Left lung (tissue), 14 donors: ENCODE measurements around the gene DIS3. TPM values are rescaled to one million over a fixed set of nuclear protein-coding genes. Genes with fewer than 3 reads are reported as not detected.

Experiments used
- ATAC-seq: fragments of 200-7000 bp; cut with Tn5 transposase; one replicate; pipeline ENCODE4 v1.9.1; 2020; ENCODE audit warnings: moderate library complexity
- DNase-seq, 4 donors: peaks; one replicate each; pipeline ENCODE4 v3.0.0-alpha.2; 2013 to 2020
- H3K27ac ChIP-seq, 2 donors: fragments of 200-600 bp; sonication (generic) in 1 of 2; one replicate each; pipeline versions ENCODE4 v1.5.0 to v1.8.0; 2020 to 2021
- H3K27me3 ChIP-seq, 2 donors: fragments of 200-600 bp; sonication (generic) in 1 of 2; one replicate each; pipeline versions ENCODE4 v1.5.0 to v1.8.0; 2020 to 2021
- H3K36me3 ChIP-seq, 2 donors: fragments of 200-600 bp; sonication (generic) in 1 of 2; one replicate each; pipeline versions ENCODE4 v1.5.0 to v1.8.0; 2020 to 2021
- H3K4me1 ChIP-seq, 2 donors: fragments of 200-600 bp; one replicate each; pipeline ENCODE4 v1.8.0; 2021
- H3K4me3 ChIP-seq, 2 donors: fragments of 200-600 bp; sonication (generic) in 1 of 2; one replicate each; pipeline versions ENCODE4 v1.5.0 to v1.8.0; 2020 to 2021; ENCODE audit warnings: mild to moderate bottlenecking in 1 of 2
- H3K9me3 ChIP-seq, 2 donors: fragments of 200-600 bp; sonication (generic) in 1 of 2; one replicate each; pipeline versions ENCODE4 v1.5.0 to v1.8.0; 2020 to 2021
- CTCF ChIP-seq, 2 donors: fragments of 200-600 bp; sonication (generic) in 1 of 2; IDR thresholded peaks; one replicate each; pipeline versions ENCODE4 v1.5.0 to v1.8.0; 2021; ENCODE audit warnings: antibody characterized with exemption in 2 of 2
- intact Hi-C, 2 donors: fragments of 100-400 bp; cut with DNase I; formaldehyde crosslinking; loops; one replicate each; pipeline versions ENCODE4 v1.11.2 to v1.14.2; 2022
- long read RNA-seq, 12 donors: library from polyadenylated mRNA in 2 of 12; unstranded in 2 of 12; transcript quantifications; one replicate each; pipeline ENCODE4 v2.0.0 and lab custom pipeline, GENCODE V29; 2019 to 2026
- polyA plus RNA-seq, 6 donors: library from polyadenylated mRNA; unstranded; fragments of 120-200 nt; gene quantifications; one replicate each; pipeline ENCODE4 v1.2.1, GENCODE V29; 2013; ENCODE audit not compliant: insufficient read length in 6 of 6
- total RNA-seq, 2 donors: library from RNA; stranded (reverse); fragmentation: NEBNext Ultra II Directional; extraction: Animal tissue kit (Norgen Biotek cat#: 25700); gene quantifications; one replicate each; pipeline ENCODE4 v1.2.1, GENCODE V29; 2021
- donor health status: DM: no; HTN: yes; CAD: no.
- donor health status: DM: no; HTN: no; CAD: no.

Gene DIS3
- total RNA-seq: 10 to 100 TPM; 25.3 to 26.1 TPM
- 10 to 100 TPM; 32.8 to 39.8 (median 35.1) TPM for polyA plus RNA-seq
- long read RNA-seq, donor 1, full-length matches to known transcripts: 2 of 20 reads
- long read RNA-seq, donor 1, partial matches to known transcripts: 18 of 20 reads
- long read RNA-seq, donor 1, other reads (novel, unspliced or antisense): 0 of 20 reads
- long read RNA-seq, donor 2, full-length matches to known transcripts: 6 of 6 reads
- long read RNA-seq, donor 2, partial matches to known transcripts: 0 of 6 reads
- long read RNA-seq, donor 2, other reads (novel, unspliced or antisense): 0 of 6 reads
- long read RNA-seq, donor 3, partial matches to known transcripts: 23 of 24 reads
- long read RNA-seq, donor 3, other reads (novel, unspliced or antisense): 0 of 24 reads
- long read RNA-seq, donor 4, partial matches to known transcripts: 11 of 13 reads
- long read RNA-seq, donor 4, other reads (novel, unspliced or antisense): 2 of 13 reads
- long read RNA-seq, donor 5, full-length matches to known transcripts: 4 of 4 reads
- long read RNA-seq, donor 5, partial matches to known transcripts: 0 of 4 reads
- long read RNA-seq, donor 5, other reads (novel, unspliced or antisense): 0 of 4 reads
- long read RNA-seq, donor 6, full-length matches to known transcripts: 3 of 54 reads
- long read RNA-seq, donor 6, partial matches to known transcripts: 44 of 54 reads
- long read RNA-seq, donor 6, other reads (novel, unspliced or antisense): 7 of 54 reads
- long read RNA-seq, donor 7, full-length matches to known transcripts: 3 of 23 reads
- long read RNA-seq, donor 7, partial matches to known transcripts: 15 of 23 reads
- long read RNA-seq, donor 7, other reads (novel, unspliced or antisense): 5 of 23 reads
- long read RNA-seq, donor 8, full-length matches to known transcripts: 2 of 8 reads
- long read RNA-seq, donor 8, partial matches to known transcripts: 6 of 8 reads
- long read RNA-seq, donor 8, other reads (novel, unspliced or antisense): 0 of 8 reads
- long read RNA-seq, donor 9: 0 reads
- long read RNA-seq, donor 10, partial matches to known transcripts: 8 of 8 reads
- long read RNA-seq, donor 10, other reads (novel, unspliced or antisense): 0 of 8 reads
- long read RNA-seq, donor 11, full-length matches to known transcripts: 1 of 14 reads
- long read RNA-seq, donor 11, partial matches to known transcripts: 13 of 14 reads
- long read RNA-seq, donor 11, other reads (novel, unspliced or antisense): 0 of 14 reads
- long read RNA-seq, donor 12, full-length matches to known transcripts: 2 of 8 reads
- long read RNA-seq, donor 12, partial matches to known transcripts: 6 of 8 reads
- long read RNA-seq, donor 12, other reads (novel, unspliced or antisense): 0 of 8 reads

DNA sequence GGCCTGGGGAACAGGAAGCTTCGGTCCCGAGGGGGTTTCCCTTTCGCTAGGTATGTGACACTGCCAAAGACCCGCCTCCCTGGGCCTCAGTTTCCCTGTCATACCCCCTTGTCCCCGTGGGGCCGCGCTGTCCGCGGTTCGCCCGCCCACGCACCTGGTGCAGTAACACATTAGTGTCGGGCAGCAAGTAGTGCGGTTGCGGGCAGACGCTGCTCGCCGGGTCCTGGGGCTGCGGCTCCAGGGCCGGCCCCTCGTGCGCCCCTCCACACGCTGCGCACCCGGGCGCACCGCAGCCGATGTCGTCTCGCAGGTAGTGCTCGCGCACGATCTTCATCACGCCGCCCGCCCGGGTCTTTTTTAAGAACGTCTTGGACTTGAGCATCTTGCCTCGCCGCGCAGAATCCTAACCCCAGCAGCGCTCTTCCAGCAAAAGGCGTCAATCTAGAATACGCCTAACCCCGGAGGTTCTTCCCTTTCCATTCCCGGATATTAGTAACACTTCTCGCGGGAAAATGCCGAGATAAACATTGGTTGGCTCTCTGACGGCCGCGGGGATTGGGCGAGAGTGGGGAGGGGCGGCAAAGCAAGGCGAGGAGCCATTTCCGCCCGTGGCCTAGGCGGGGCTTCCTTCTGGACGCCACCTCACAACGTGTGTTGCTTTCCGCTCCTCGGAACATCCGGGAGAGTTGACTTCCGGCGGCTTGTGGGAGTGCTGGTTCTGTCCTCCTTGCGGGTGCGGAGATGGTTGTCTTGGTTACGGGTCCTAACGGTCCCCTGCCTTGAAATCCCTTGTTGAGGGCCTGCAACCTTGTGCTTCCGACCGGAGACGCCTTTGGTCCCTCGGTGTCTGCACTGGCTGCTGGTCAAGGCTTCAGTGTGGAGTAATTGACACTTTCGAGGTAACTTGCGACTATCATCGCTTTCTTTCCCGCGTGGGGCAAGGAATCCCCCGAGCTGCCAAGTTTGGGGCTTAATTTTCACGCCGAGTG, at the start of gene DIS3, which contains the start of gene PIBF1:
DIS3 (minus strand) TSS at position 450 of the 989 bp plus-strand sequence; CDS start at position 382, 68 bp downstream.
PIBF1 (plus strand) TSS at position 683 of the 989 bp plus-strand sequence. CDS start 1,337 bp downstream, outside the sequence.
- peak within 1 kb of the TSS; percentile 84 to 93 for H3K27ac ChIP-seq
- H3K9me3 ChIP-seq: no peaks in the 10 kb centered on the region
- no peaks in the 10 kb centered on the region for H3K27me3 ChIP-seq
- H3K4me3 ChIP-seq: peak within 1 kb of the TSS; percentile 94 to 98
- intact Hi-C loops: no loop called here
- TF ChIP-seq CTCF (IDR thresholded peaks at IDR 0.05): no peak
- DNase-seq (peak; percentile 96 to 98 (median 98)), ATAC-seq (peak; percentile 100)
- H3K4me1 ChIP-seq: peaks cover 26 to 62% of the 10 kb centered on the region in 2 donors
- peaks cover 0 to 26% of the 10 kb centered on the region in 2 donors for H3K36me3 ChIP-seq

GRCh38 chr13:72823724-72824123, 42.0 kb upstream of the DIS3 start:
- Histone ChIP-seq H3K9me3 (no peaks in the 10 kb centered on the region), H3K27ac (no peak overlapping the region), H3K36me3 (peaks cover 0 to 39% of the 10 kb centered on the region in 2 donors), H3K27me3 (no peaks in the 10 kb centered on the region), H3K4me3 (no peak overlapping the region), H3K4me1 (no peaks in the 10 kb centered on the region)
- no peak for DNase-seq
- intact Hi-C loops: no loop called here
- no peak for ATAC-seq
- no peak for TF ChIP-seq CTCF (IDR thresholded peaks at IDR 0.05)

DNA sequence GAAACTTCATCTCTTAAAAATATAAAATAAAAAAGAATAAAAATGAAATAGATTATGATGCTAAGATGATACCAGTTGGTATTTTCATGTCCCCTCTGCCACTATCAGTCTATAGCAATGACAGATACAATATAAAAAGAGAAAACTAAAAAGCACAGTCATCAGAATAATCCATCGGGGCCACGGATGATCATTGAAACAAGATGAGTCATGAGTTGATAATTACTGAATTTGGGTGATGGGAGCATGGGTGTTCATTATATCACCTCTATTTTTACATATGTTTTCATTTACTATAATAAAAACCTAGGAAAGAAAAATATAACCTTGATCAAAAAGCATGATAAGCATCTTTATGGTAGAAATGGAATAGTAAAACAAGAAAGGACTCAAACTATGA, 41.4 kb upstream of the DIS3 start:
- Histone ChIP-seq H3K27me3 (no peaks in the 10 kb centered on the region), H3K4me1 (no peaks in the 10 kb centered on the region), H3K27ac (no peak overlapping the region), H3K36me3 (peaks cover 0 to 32% of the 10 kb centered on the region in 2 donors), H3K9me3 (no peaks in the 10 kb centered on the region), H3K4me3 (no peak overlapping the region)
- TF ChIP-seq CTCF (IDR thresholded peaks at IDR 0.05): no peak
- ATAC-seq: no peak
- DNase-seq: no peak
- intact Hi-C loops: no loop called here

DNA sequence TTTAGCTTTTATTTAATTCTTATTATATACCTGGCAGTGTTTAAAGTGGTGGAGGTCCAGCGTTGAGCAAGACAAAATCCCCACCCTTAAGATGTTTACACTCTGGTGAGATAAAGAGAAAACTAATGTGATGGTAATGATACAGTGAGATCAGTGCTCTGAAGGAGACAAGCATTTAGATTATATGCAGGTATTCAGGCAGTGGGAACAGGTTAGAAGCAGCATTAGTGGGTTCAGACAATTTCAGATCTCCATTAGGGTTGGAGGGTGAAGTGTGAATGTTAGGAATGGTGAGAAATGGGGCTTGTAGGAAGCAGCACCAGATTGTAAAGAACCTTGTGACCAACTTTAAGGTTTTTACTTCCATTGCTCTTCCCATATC, 39.2 kb upstream of the DIS3 start:
- peaks cover 0 to 22% of the 10 kb centered on the region in 2 donors for H3K36me3 ChIP-seq
- no peaks in the 10 kb centered on the region for H3K4me1 ChIP-seq
- no peak for TF ChIP-seq CTCF (IDR thresholded peaks at IDR 0.05)
- DNase-seq (no peak), ATAC-seq (no peak)
- no peak overlapping the region for H3K4me3 ChIP-seq
- H3K27me3 ChIP-seq: no peaks in the 10 kb centered on the region
- no peak overlapping the region for H3K27ac ChIP-seq
- no peaks in the 10 kb centered on the region for H3K9me3 ChIP-seq
- intact Hi-C loops: no loop called here
